Right lobe of liver (tissue), 4 donors: Measurements from ENCODE around the gene TTC31.

ENCODE experiments used
- POLR2A ChIP-seq: fragments of 450-650 bp; IDR thresholded peaks from one replicate; pipeline ENCODE4 v1.6.1; 2017; ENCODE audit warnings: antibody characterized with exemption, mild to moderate bottlenecking
- TF ChIP-seq, protein P1 (sequence below), 4 donors: fragments of 200-600 bp in 3 of 4; fragments of 450-650 bp in 1 of 4; IDR thresholded peaks; one replicate each; pipeline versions ENCODE4 v1.5.1 to v1.8.0; 2016 to 2022; ENCODE audit warnings: antibody characterized with exemption in 4 of 4, mild to moderate bottlenecking in 2 of 4
- donor health status: DM: no; HTN: no; CAD: no.
- donor health status: DM: no; HTN: no; CAD: no.
- donor health status: DM: no; HTN: yes; CAD: no.

GRCh38 chr2:74534411-74534810 lies 51.5 kb downstream of the TTC31 start:
- TF ChIP-seq, protein P1, sequence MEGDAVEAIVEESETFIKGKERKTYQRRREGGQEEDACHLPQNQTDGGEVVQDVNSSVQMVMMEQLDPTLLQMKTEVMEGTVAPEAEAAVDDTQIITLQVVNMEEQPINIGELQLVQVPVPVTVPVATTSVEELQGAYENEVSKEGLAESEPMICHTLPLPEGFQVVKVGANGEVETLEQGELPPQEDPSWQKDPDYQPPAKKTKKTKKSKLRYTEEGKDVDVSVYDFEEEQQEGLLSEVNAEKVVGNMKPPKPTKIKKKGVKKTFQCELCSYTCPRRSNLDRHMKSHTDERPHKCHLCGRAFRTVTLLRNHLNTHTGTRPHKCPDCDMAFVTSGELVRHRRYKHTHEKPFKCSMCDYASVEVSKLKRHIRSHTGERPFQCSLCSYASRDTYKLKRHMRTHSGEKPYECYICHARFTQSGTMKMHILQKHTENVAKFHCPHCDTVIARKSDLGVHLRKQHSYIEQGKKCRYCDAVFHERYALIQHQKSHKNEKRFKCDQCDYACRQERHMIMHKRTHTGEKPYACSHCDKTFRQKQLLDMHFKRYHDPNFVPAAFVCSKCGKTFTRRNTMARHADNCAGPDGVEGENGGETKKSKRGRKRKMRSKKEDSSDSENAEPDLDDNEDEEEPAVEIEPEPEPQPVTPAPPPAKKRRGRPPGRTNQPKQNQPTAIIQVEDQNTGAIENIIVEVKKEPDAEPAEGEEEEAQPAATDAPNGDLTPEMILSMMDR (IDR thresholded peaks at IDR 0.05), result no peak
- no peak for TF ChIP-seq POLR2A
